GM19455 (cell line): ENCODE results near the gene TMEM184A.
"Not testable (repeated sequence)": the region's sequence is repeated elsewhere in the genome, so short reads cannot be mapped to it uniquely, and the experiment has no call there.

Experiments used
- ATAC-seq: cut with Tn5 transposase; IDR thresholded peaks from one replicate; pipeline ENCODE4 v1.9.1; 2021; ENCODE audit not compliant: unreplicated experiment

The TMEM184A gene

DNA sequence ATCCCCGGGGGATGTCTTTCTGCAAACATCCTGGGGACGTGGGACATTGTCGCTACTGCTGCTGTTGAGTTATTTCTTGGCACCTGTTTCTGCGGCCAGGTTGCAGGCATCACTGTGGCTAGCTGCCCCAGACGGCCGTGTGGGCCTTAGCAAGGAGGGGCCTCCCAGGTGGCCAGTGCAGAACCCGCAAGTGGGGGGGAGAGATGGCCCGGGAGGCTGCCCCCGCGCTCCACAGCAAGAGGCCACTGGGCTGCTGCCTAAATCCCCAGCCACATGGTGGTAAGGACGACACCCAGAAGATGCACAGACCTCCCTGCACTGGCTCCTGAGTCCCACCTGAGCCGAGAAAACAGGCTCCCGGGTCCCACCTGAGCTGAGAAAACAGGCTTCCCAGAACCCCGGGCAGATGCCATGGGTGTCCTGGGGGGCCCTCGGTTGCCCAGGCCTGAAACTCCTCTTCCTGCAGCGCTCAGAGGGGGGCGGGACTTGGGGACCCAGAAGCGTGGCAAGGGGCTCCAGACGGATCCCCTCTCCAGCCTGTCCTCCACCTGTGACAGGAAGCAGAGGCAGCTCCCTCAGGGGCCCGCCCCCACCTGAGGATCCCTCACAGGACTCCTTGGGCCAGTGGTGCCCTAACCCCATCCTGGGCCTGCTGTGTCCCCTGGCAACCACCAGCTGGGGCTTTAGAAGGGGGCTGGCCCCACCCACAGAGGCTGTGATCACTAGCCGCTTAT, 26.5 kb downstream of the TMEM184A start:
- ATAC-seq: no peak

DNA sequence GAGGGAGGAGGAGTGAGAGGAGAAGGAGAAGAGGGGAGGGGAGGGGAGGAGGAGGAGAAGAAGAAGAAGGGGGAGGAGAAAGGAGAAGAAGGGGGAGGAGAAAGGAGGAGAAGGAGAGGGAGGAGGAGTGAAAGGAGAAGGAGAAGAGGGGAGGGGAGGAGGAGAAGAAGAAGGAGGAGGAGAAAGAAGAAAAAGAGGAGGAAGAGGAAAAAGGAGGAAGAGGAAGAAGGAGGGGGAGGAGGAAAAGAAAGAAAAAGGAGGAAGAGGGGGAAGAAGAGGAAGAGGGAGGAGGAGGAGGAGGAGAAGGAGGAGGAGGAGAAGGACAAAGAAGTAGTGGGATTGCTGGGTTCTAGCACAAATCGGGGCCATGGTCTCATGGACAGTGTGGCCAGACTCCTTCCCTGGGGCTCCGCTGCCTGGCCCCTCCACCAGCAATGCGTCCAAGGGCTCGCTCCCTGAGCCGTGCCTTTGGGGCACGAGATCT, 29.7 kb downstream of the TMEM184A start:
- no peak for ATAC-seq

DNA sequence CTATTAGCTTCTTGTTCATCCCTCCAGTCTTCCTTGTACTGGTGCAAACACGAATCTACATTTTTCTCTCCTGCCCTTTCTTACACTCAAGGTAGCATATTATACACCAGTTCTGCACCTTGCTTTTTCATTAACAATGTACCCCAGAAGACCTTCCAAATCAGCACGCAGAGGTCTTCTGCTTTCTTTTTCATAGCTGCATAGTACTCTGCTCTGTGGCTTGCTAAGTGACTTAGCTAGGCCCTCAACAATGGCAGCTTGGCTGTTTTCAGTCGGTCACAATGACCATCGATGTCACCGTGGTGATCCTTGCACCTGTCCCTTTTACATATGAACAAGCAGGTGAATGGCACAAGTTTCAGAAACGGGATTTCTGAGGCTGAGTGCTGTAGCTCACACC, 30.6 kb downstream of the TMEM184A start:
- ATAC-seq: no peak

DNA sequence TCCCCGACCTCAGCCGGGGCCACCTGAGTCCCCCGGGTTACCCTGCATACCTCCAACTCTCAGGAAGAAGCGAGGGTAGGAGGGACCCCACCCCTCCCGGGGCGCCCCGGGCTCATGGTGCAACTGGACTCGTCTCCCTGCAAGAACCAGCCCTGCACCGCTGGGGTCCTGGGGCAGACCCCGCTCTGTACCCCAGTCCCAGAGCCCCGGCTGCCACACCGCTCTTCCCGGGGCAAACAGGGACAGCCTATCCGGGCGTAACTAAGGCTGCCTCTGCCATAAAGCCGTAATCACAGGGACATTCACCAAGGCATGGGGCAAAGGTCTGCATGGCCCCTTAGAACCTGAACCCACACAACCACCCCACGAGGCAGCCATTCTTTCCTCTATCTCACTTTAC, 32.2 kb downstream of the TMEM184A start:
- no peak for ATAC-seq

GRCh38 chr7:1523208-1523607, 32.8 kb downstream of the TMEM184A start:
- ATAC-seq: no peak

GRCh38 chr7:1521456-1521855, 34.5 kb downstream of the TMEM184A start:
- ATAC-seq: no peak

GRCh38 chr7:1520539-1521234, 35.3 kb downstream of the TMEM184A start:
- no peak for ATAC-seq

DNA sequence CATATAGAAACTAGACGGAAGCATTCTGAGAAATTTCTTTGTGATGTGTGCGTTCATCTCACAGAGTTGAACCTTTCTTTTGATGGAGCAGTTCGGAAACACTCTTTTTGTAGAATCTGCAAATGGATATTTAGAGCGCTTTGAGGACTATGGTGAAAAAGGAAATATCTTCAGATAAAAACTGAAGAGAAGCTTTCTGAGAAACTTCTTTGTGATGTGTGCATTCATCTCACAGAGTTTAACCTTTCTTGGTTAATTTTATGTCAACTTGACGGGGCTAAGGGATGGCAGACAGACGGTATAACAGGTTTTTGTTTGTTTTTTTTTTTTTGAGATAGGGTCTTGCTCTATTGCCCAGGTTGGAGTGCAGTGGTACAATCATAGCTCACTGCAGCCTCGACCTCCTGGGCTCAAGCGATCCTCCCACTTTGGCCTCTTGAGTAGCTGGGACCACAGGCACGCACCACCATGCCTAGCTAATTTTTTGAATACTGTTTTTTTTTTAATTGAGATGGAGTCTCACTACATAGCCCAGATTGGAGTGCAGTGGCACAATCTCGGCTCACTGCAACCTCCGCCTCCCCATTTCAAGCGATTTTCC, 36.6 kb downstream of the TMEM184A start:
- ATAC-seq: not testable (repeated sequence)

- no peak for ATAC-seq
Measured at GRCh38 chr7:1516586-1517251, 39.3 kb downstream of the TMEM184A start.

DNA sequence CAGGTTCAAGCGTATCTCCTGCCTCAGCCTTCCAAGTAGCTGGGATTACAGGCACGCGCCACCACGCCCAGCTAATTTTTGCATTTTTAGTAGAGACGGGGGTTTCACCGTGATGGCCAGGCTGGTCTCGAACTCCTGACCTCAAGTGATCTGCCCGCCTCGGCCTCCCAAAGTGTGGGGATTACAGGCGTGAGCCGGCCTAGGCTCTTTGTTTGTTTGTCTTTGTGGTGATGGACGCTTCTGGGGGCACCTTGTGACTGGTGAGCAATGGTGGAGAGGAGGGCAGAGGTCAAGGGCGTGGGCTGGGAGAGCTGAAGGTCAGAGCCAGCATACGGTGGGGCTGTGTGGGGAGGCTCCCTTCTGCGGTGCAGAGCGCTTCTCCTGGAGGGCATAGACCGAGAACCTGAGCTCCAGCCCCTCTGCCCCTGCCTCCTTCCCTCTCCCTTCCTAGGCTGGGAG, 40.5 kb downstream of the TMEM184A start:
- ATAC-seq: not testable (repeated sequence)

- ATAC-seq: no peak
Measured at GRCh38 chr7:1514995-1515401, 41.0 kb downstream of the TMEM184A start.

DNA sequence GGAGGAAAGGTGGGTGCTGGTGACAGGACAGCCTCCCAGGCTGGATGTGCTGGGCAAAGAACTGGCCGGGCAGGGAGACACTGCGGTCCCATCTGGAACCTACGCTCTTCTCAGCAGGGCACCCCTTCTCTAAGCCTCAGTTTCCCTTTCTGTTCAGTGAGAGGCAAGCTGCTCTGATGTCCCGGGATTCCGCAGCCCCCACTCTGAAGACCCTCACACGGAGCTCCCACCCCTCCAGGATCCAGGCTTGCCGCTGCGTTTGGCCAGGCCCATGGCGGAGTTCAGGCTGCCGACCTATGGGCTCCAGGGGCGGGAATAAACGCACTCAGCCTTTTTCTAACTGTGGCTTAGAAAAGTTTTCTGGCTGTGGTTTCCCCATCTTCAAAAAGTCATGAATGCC, 41.6 kb downstream of the TMEM184A start:
- ATAC-seq: no peak

DNA sequence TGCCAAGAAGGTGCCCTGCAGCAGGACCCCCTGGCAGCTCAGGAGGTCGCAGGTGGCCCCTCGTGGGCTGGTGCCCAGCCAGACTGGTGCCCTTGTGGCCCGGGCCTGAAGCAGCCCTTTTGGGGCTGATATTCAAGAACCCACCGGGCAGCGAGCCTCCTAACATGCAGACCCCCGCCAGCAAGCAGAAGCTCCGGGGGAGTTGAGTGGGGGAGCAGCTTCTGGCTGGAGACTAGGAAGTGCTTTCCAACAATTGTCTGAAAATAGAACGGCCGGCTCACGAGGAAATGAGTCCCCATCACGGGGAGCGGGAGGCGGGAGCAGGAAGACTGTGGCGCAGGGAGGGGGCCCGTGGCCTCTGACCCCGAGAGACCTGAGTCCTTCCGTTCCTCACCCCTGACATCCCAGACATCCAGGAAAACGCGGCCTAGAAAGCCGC, 42.3 kb downstream of the TMEM184A start:
- ATAC-seq: no peak

DNA sequence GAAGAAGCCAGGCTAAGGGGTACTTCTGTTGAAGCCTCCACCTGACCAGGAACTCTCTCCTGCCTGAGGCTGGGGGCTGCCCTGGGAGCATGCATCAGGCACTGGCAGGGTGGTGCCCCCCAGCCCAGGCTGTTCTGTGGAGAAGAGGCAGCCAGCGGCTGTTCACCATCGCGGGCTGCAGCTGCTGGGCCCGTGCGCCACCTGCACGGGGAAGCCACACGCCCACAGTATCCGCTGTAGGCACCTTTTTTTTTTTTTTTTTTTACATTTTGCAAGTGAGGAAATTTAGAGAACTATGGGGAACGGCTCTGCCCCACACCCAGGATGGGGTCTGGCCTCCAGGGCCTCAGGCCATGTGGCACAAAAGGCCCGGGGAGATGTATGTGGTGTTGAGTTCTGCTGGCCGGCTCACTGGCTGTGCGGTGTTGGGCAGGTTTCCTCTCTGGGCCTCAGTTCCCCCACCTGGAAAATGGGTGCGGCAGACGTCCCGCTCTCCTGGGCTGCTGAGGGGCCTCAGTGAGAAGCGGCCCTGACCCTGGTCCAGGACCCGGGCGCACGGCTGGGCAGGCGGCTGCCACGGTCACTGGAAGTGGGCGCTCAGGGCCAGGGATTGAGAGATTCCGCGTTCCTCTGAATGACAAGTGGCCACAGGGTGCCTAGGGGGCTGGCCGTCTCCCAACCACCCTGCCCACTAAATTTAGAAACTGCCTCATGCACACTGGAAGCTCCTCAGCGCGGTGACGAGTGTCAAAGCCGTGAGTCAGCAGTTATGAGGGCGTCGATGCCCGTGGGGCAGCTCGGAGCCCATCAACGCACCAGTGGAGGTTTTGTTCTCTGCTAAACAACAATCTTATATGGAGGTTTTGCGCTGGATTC, 43.0 kb downstream of the TMEM184A start:
- no peak for ATAC-seq

GRCh38 chr7:1511444-1512422, 44.3 kb downstream of the TMEM184A start:
- no peak for ATAC-seq

DNA sequence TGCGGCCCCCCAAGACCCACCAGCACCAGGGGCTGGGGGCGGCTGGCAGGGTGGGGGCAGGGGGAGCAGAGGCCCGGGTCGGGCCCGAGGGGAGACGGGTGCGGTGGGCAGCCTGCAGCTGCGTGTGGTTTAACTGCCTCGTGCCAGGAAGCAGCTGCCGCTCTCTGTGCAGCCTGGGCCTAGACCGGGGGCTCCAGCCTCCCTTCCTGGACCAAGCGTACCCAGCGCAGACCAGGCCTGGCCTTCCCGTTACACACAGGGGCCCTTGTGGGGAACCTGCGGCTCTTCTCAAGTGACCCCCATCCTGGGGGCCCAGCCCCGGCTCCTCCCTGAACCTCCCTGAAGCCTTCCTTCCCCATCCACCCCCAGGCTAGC, 45.2 kb downstream of the TMEM184A start:
- no peak for ATAC-seq

GRCh38 chr7:1509226-1509625, 46.8 kb downstream of the TMEM184A start:
- ATAC-seq: no peak

DNA sequence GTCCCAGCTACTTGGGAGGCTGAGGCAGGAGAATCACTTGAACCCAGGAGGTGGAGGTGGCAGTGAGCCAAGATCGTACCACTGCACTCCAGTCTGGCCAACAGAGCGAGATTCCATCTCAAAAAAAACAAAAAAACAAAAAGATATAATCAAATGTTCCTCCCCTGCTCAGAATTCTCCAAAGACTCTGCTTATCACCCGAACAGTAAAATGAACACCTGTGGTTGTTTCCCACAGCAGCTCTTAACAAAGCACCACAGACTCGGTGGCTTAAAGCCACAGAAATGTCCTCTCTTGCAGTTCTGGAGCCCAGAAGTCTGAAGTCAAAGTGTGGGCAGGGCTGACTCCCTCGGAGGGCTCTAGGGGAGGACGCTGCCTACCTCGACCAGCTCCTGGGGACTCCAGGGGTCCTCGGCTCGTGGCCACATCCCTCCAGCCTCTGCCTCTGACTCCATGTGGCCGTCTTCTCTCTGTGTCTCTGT, 47.7 kb downstream of the TMEM184A start:
- ATAC-seq: no peak
